SK-N-MC (cell line): ENCODE results near the gene POLD2.

Experiments used
- DNase-seq: peaks from one replicate; pipeline ENCODE4 v3.0.0-alpha.2; 2011; ENCODE audit warnings: low read depth, low spot score
- H3K27ac ChIP-seq: fragments of 200-600 bp; sonication (generic); 2 replicates; pipeline ENCODE4 v1.5.1; 2016; ENCODE audit warnings: mixed run types
- H3K36me3 ChIP-seq: fragments of 200-600 bp; sonication (generic); 2 replicates; pipeline ENCODE4 v1.6.1; 2017; ENCODE audit warnings: antibody characterized with exemption, low read length, mixed read lengths; ENCODE audit not compliant: insufficient read depth
- H3K4me3 ChIP-seq: fragments of 200-600 bp; sonication (generic); 2 replicates; pipeline ENCODE4 v1.5.1; 2016
- H3K9ac ChIP-seq: fragments of 200-600 bp; sonication (generic); 2 replicates; pipeline ENCODE4 v1.8.0; 2017; ENCODE audit warnings: mixed run types, mixed read lengths; ENCODE audit not compliant: insufficient read length
- H3K9me3 ChIP-seq: fragments of 200-600 bp; sonication (generic); 2 replicates; pipeline ENCODE4 v1.6.1; 2017; ENCODE audit warnings: low read depth, mild to moderate bottlenecking, antibody characterized with exemption, low read length, moderate library complexity, mixed read lengths
- EZH2 ChIP-seq: fragments of 200-600 bp; sonication (generic); IDR thresholded peaks from one replicate; pipeline ENCODE4 v1.6.1; 2017; ENCODE audit warnings: antibody characterized with exemption
- FOXP2 ChIP-seq: optimal IDR thresholded peaks from 2 replicates; pipeline ENCODE3; 2011; ENCODE audit warnings: mild to moderate bottlenecking, moderate library complexity; ENCODE audit not compliant: insufficient read depth; ENCODE audit errors: extremely low read length, control extremely low read depth
- POLR2AphosphoS5 ChIP-seq: IDR thresholded peaks from 2 replicates; pipeline ENCODE4 v1.6.1; 2012; ENCODE audit warnings: mild to moderate bottlenecking, low read depth, low read length, borderline replicate concordance

Gene POLD2

DNA sequence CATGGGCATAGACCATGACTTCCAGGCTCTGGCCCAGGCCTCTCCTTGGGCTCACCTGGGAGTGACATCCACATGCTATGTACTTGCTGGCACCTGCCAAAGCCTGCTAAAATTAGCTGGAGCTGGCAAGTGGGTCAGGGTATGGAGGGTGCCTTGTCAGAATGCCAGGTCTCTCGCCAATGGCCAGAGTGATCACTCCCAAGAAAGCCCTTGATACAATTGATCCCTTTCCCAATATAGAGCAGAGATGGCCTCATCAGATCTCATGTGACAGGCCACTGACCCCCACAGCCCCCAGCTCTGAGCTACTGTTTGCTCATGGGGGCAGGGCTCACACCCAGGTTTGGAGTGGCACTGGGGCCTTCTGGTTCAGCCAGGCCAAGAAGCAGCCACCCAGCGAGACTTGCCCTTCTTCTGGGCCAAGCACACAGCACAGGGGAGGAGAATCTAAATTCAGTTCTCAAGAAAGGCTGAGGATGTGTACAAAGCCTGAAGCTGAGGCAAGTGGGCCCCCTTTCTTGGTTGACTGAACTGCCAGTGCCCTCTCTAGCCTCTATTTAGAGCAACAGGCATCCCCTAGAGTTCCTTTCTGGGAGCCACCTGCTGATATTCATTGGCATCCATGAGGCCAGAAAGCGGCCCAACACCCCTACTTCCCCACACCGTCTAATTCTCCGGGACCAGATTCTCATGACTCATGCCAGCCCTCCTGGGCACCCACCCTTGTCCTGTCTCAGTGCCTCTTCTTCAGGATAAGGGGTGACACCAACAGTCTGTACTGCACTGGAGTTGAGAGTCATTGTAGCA lies 36.7 kb upstream of the POLD2 start:
- TF ChIP-seq POLR2AphosphoS5, result no peak
- no peak for TF ChIP-seq FOXP2
- no peak for TF ChIP-seq EZH2
- DNase-seq, result no peak

DNA sequence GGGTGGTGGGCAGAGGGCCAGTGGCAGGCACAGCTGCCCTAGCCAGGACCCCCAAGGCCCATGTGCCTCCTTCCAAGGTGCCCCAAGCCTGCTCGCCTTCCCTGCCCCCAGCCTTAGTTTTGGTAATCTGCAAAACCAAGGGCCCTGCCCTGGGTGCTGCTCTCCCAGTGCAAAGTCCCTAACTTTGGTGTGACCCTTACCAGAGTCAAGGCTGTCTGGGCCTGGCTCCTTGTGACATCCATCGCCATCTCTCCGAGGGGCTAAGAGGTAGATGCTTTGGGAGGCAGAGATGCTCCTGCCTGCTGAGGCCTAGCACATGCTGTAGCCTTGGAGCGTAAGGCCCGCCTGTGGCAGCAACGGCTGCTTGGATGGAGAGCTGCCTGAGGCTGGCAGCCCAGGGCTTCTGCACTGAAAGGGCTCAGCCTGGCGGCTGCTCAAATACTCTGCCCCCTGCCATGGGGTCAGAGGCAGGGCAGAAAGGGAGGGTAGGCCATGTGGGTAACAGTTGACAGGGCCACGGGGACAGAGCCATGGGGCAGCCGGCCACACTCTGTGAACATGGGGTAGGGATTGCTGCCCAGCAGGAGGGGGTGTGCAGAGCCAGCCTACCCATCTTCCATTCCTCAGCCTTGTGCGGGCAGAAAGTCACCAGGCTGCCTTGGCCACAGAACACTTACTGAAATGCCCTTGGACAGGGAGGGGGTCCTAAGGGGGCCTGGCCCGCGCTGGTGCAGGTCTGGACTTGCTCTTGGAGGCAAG lies 35.7 kb upstream of the POLD2 start:
- H3K9ac ChIP-seq, result no peak overlapping the region
- TF ChIP-seq POLR2AphosphoS5 (no peak), FOXP2 (no peak), EZH2 (no peak)
- no peaks in the 10 kb centered on the region for H3K36me3 ChIP-seq
- H3K27ac ChIP-seq, result no peak overlapping the region
- no peak overlapping the region for H3K4me3 ChIP-seq
- H3K9me3 ChIP-seq, result no peaks in the 10 kb centered on the region
- no peak for DNase-seq

More for the DNA sequence above, 36.7 kb upstream of the POLD2 start:
- H3K27ac ChIP-seq, result no peak overlapping the region
- no peak overlapping the region for H3K4me3 ChIP-seq
- H3K9me3 ChIP-seq, result no peaks in the 10 kb centered on the region
- no peaks in the 10 kb centered on the region for H3K36me3 ChIP-seq
- no peak overlapping the region for H3K9ac ChIP-seq

DNA sequence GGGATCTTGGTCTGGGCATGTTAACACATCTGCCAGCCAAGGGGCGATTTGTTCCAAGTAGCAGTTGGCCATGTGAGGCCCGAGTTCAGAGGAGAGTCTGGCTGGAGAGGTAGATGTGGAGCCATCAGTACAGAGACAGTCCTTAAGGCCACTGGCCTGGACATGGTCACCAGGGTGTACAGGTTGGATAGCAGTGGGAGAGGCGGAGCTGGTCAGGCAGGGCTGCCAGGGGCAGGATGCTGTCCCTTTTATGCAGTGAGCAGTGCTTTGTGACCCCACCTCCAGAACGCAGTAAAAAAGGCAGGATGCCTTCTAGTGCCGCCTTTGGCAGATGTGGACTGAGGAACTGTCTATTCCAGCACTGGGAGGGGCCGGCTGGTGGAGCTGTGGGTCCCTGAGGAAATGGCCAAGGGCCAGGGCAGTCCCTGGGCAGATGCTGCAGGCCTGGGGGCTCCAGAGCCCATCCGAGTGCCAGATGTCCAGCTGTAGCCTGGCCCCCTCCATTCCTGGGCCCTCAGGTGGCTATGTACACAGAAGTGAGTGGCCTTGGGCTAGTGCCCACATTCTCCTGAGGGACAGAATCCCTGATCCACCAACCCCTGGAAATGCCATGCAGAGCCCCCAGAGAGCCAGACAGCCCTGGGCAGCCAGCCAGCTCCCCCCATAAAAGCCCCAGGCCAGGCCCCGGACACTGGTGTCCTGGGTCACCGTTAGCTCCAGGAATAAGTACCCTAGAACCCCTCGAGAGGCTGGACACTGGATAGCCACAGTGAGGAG lies 34.9 kb upstream of the POLD2 start:
- Histone ChIP-seq H3K27ac (no peak overlapping the region), H3K9ac (no peak overlapping the region), H3K4me3 (no peak overlapping the region), H3K36me3 (no peaks in the 10 kb centered on the region), H3K9me3 (no peaks in the 10 kb centered on the region)
- no peak for DNase-seq
- TF ChIP-seq EZH2 (no peak), POLR2AphosphoS5 (no peak), FOXP2 (no peak)

DNA sequence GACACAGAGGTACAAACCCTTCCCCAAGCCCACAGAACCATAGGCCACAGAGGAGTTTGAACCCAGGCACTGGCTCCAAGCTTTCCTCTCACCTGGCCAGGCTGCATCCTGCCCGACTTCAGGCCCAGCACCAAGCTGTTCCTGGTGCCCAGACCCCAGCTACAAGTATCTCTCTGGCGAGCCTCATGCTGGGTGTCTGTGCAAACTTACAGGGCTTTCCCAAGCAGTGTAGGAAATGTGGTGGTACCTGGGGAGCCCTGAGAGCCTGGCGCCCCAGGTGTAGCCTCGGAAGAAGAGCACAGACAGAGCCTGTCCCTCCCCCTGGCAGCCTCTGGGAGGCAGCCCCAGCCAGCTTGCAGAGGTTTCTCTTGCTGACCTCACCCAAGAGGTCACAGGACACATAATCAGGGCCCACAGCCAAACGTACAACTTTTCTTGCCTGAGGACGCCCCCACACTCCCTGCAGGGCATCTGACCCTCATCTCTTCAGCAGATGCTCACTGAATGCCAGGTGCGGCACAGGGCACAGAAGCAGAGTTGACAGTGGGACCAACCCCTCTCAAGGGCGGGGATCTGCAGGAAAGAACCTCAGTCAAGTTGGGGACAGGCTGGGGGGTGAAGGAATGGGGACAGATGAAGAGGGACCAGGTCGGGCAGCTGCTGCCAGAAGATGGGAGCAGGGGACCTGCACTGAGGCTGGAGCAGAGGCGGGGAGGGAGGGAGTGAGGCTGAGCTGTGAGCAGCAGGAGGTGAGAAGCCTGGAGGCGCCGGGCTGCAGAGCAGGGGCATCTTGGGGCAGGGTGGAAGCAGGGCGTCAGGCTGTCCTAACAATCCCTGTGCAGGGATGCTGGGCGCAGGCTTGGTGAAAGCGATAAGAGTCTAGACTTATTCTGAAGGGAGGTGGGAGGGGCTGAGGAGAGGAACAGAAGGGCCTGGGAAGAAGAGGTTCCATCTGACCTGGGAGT lies 34.0 kb upstream of the POLD2 start:
- no peak for DNase-seq

DNA sequence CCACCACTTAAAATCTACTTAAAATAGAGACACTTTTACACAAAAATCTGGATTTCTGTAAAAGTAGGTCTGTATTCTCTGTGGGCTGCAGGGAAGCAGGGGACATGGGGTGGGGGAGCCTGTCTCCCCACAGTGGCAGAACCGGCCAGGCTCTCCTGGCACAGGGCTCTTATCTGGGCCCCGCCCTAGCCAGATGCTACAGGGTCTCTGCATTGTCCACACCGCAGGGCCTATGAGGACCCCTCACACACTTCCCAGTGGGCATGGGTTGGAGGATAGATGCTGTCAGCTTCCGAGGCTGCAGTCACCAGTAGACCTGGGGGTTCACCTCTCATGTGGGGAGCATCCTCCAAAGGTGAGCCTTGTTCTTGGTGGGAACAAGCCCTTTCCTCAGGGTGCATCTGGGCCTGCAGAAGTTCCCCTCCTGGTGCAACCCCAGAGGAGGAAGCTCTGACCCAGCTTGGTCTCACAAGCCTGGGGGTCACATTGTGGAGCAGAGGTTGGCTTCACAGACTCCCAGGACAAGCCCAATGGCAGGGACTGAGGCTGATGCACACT lies 33.2 kb upstream of the POLD2 start:
- DNase-seq, result no peak
- Histone ChIP-seq H3K4me3 (no peak overlapping the region), H3K27ac (no peak overlapping the region), H3K9ac (no peak overlapping the region), H3K36me3 (no peaks in the 10 kb centered on the region), H3K9me3 (no peaks in the 10 kb centered on the region)
- TF ChIP-seq FOXP2, result no peak
- TF ChIP-seq EZH2, result no peak
- TF ChIP-seq POLR2AphosphoS5, result no peak

More for the DNA sequence above, 34.0 kb upstream of the POLD2 start:
- no peaks in the 10 kb centered on the region for H3K36me3 ChIP-seq
- H3K9me3 ChIP-seq, result no peaks in the 10 kb centered on the region
- no peak for TF ChIP-seq EZH2
- no peak for TF ChIP-seq POLR2AphosphoS5
- TF ChIP-seq FOXP2, result no peak
- H3K9ac ChIP-seq, result no peak overlapping the region
- no peak overlapping the region for H3K27ac ChIP-seq
- H3K4me3 ChIP-seq, result no peak overlapping the region

DNA sequence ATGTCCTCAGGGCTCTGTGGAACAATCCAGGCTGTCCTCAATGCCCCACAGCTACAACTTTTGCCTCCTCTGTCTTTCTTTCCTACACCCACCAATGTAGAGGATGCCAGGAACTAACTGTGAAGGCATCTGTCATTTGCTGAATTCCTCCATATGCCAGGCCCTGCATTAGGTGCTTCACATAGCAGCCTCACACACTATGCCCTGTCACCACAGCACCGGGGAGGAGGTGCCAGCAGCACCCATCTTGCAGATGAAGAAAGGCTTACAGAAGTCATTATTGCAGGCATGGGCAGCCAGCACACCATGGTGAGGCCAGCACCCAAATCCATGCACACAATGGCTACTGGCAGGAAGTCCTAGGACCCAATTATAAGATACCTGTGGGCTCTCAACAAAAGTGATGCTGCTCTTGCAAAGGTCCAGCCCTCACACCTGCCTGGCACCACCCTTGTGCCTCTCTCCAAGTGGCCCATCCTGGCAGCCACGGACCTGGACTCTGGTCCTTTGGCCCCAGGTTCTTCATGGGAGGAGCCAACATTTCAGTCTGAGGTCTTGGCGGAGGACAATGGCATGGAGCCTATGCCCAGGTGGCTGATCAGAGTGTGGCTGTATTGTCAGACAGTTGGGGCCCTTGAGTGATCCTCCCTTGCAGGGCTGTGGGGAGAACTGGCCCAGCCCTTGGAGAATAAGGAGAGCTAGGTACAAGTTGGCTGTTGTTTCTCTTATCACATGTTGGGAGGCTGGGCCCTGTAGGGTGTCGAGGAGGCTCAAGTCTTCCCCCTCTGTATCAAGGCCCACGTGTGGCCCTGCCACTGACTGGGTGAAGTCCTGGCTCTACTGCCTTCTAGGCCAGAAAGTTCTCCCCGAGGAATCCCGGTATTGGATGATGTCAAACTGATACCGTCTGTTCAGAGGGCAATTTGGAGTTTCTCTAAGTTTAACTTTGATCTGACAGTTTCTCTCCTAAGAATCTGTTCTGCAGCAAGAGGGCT lies 32.1 kb upstream of the POLD2 start:
- H3K9ac ChIP-seq, result no peak overlapping the region
- H3K36me3 ChIP-seq, result no peaks in the 10 kb centered on the region
- no peak overlapping the region for H3K4me3 ChIP-seq
- no peak overlapping the region for H3K27ac ChIP-seq
- no peak for DNase-seq
- H3K9me3 ChIP-seq, result no peaks in the 10 kb centered on the region
- TF ChIP-seq POLR2AphosphoS5 (no peak), EZH2 (no peak), FOXP2 (no peak)
